ENCODE data around the gene MGST3. TPM values are rescaled to one million over a fixed set of nuclear protein-coding genes. Genes with fewer than 3 reads are reported as not detected.
"Not testable (repeated sequence)": the region's sequence is repeated elsewhere in the genome, so short reads cannot be mapped to it uniquely, and the experiment has no call there.

The MGST3 gene
- total RNA-seq, 2 donors from 2014 or later = 32.9 to 48.5 TPM

DNA sequence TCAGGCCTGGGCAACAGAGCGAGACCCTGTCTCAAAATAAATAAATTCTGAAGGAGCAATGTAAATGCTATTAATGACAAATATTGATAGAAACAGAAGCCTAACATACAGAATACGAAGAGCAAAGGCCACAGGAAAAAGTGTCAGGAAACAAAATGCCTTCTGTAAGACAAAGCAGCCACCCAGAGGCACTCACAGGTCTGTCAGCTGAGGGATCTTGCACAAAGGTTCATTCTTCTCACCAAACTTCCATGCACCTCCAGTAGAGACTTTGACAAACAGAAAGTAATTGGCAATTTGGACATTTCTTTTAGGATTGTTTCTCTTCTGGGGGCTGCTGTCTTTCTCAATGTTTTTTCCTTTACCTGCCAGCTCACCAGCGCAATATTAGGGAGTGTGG is 68.5 kb downstream of the MGST3 start:
- DNase-seq (no peak), ATAC-seq (replicated peaks in 1 of 2) (no peak)
- Mint-ChIP-seq H3K4me1 (ENCODE audit: low read depth) (peaks cover 26% of the 10 kb centered on the region), H3K4me3 (peak overlapping the region; percentile 44 to 99), H3K9me3 (no peaks in the 10 kb centered on the region), H3K27ac (no peak overlapping the region), H3K36me3 (ENCODE audit: insufficient read depth in 2 of 2) (peaks cover 0 to 2% of the 10 kb centered on the region in 2 donors), H3K27me3 (ENCODE audit: low read depth) (no peaks in the 10 kb centered on the region)

DNA sequence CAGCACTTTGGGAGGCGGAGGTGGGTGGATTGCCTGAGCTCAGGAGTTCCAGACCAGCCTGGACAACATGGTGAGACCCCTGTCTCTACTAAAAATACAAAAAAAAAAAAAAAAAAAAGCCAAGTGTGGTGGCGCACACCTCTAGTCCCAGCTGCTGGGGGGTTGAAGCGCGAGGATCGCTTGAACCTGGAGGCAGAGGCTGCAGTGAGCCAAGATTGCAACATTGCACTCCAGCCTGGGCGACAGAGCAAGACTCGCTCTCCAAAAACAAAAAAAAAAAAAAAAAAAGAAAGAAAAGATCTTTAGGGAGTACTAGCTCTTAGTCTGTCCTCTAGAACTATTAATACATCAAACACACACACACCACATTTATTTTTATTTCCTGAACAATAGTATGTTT is 70.9 kb downstream of the MGST3 start:
- not testable (repeated sequence) for H3K9me3 Mint-ChIP-seq; H3K27me3 Mint-ChIP-seq (ENCODE audit: low read depth); ATAC-seq (replicated peaks in 1 of 2); H3K36me3 Mint-ChIP-seq (ENCODE audit: insufficient read depth in 2 of 2); H3K4me3 Mint-ChIP-seq; DNase-seq
- Mint-ChIP-seq H3K4me1 (ENCODE audit: low read depth) (peaks cover 12% of the 10 kb centered on the region), H3K27ac (peak overlapping the region; percentile 60)

DNA sequence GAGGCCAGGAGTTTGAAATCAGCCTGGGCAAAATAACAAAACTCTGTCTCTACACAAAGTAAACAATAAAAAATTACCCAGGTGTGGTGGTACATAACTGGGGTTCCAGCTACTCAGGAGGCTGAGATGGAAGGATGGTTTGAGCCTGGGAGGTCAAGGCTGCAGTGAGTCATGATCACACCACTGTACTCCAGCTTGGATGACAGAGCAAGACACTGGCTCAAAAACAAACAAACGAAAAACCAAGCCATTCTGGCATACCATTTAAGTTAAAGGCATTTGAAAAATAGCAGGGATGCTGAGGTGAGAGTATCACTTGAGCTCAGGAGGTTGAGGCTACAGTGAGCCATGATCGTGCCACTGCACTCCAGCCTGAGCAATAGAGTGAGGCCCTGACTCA is 72.6 kb downstream of the MGST3 start:
- Mint-ChIP-seq H3K9me3 (no peaks in the 10 kb centered on the region), H3K4me3 (no peak overlapping the region), H3K36me3 (ENCODE audit: insufficient read depth in 2 of 2) (no peaks in the 10 kb centered on the region), H3K4me1 (ENCODE audit: low read depth) (peaks cover 7% of the 10 kb centered on the region), H3K27me3 (ENCODE audit: low read depth) (peaks cover 12% of the 10 kb centered on the region), H3K27ac (no peak overlapping the region)
- DNase-seq (no peak), ATAC-seq (replicated peaks in 1 of 2) (no peak)

Other genes with a start within 250 kb of the MGST3 start
- gene RXRG, start 186.1 kb upstream of the MGST3 start, total RNA-seq = not detected
- not detected for gene LRRC52, start 87.2 kb upstream of the MGST3 start, total RNA-seq
- gene ALDH9A1, start 67.3 kb downstream of the MGST3 start, total RNA-seq = 10 to 100 TPM; 28.0 to 38.8 TPM
- gene TMCO1, start 137.6 kb downstream of the MGST3 start, total RNA-seq = 10 to 100 TPM; 57.3 to 68.4 TPM
- 10 to 100 TPM; 39.8 to 47.3 TPM for gene UCK2, start 196.4 kb downstream of the MGST3 start, total RNA-seq

Measured in activated T-cell treated with anti-CD3 and anti-CD28 coated beads, Interleukin-2, amount 50 U/mL, for 72 hours (primary cell).